Fibroblast of lung (primary cell): Measurements from ENCODE around the gene OR10G3.

Source experiments
- EZH2 ChIP-seq: IDR thresholded peaks from 2 replicates; pipeline ENCODE4 v1.5.1; 2012; ENCODE audit warnings: low read length, control low read depth, mild to moderate bottlenecking; ENCODE audit errors: missing control alignments
- TF ChIP-seq, protein P1 (sequence below), 2 donors: IDR thresholded peaks in 1 of 2; conservative IDR thresholded peaks in 1 of 2; 1 replicate in 1 of 2; 2 replicates in 1 of 2; pipeline ENCODE4 v1.5.1; 2011 to 2012; ENCODE audit warnings: low read length in 2 of 2, control low read depth in 1 of 2, inconsistent platforms in 1 of 2, low read depth in 1 of 2, mild to moderate bottlenecking in 1 of 2

DNA sequence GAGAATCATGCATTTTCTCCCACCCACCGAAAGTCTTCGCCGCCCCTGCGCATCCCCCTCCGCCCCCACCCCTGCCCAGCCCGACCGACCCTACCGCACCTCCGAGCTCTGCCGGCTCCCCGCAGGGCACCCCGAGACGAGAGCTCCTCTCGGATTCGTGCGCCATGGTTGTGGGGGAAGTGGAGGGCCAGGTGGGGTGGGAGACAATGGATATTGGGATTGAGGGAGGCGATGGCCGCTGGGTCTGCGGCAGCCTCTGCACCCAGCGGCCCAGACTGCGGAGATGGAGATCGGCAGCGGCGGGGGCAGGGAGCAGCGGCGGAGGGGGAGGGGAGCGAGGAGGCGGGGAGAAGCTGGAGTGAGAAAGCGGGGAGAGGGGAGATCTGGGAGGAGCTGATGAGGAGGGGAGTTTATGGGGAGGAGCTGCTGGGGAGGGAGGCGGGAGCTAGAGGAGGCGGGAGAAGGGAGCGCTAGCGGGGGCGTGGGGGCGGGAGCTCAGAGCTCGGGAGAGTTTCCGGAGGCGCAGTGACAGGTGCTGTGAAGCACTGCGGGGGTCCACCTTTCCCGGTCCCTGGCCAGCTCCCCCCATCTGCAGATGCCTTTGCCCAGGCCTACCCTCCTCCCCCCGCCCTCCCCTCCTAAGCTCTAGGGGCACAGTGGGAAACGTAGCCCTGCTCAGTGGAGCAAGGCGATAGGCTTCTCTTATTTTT is 53.8 kb downstream of the OR10G3 start, which contains the start of gene SALL2:
- TF ChIP-seq, protein P1, sequence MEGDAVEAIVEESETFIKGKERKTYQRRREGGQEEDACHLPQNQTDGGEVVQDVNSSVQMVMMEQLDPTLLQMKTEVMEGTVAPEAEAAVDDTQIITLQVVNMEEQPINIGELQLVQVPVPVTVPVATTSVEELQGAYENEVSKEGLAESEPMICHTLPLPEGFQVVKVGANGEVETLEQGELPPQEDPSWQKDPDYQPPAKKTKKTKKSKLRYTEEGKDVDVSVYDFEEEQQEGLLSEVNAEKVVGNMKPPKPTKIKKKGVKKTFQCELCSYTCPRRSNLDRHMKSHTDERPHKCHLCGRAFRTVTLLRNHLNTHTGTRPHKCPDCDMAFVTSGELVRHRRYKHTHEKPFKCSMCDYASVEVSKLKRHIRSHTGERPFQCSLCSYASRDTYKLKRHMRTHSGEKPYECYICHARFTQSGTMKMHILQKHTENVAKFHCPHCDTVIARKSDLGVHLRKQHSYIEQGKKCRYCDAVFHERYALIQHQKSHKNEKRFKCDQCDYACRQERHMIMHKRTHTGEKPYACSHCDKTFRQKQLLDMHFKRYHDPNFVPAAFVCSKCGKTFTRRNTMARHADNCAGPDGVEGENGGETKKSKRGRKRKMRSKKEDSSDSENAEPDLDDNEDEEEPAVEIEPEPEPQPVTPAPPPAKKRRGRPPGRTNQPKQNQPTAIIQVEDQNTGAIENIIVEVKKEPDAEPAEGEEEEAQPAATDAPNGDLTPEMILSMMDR (conservative IDR thresholded peaks at IDR 0.05 in 1 of 2, IDR thresholded peaks at IDR 0.05 in 1 of 2; ENCODE audit: low read depth in 1 of 2, low read length in 2 of 2) = no peak
- TF ChIP-seq EZH2 = no peak
